ENCODE results near the gene CHRD.

- TF ChIP-seq CTCF (IDR thresholded peaks at IDR 0.05; ENCODE audit: borderline replicate concordance, extremely low read depth, low read length, poor library complexity, severe bottlenecking) = no peak
- no peak for TF ChIP-seq EZH2 (IDR thresholded peaks at IDR 0.05; ENCODE audit: borderline replicate concordance, low read depth, low read length, severe bottlenecking)
Measured at GRCh38 chr3:184338511-184338945, 41.3 kb upstream of the CHRD start.
